Measurements from ENCODE around the gene RASSF8. TPM values are rescaled to one million over a fixed set of nuclear protein-coding genes. Genes with fewer than 3 reads are reported as not detected.

RASSF8 gene
- total RNA-seq, 4 donors from 2014 or later: 93.2 to 127 (median 111) TPM

GRCh38 chr12:26108915-26109314 lies 150.4 kb downstream of the RASSF8 start:
- H3K27ac ChIP-seq: peak overlapping the region in 3 of 4 donors; percentile 60 to 73 (median 68)
- WGBS, 2 donors (ENCODE audit: low coverage in 1 of 2): 59% methylated on average over 2 of the region's 2 CpGs; no CpG with 5 or more reads in 1 of the 2 donors
- TF ChIP-seq EP300 (IDR thresholded peaks at IDR 0.05): no peak
- TF ChIP-seq, protein P1, sequence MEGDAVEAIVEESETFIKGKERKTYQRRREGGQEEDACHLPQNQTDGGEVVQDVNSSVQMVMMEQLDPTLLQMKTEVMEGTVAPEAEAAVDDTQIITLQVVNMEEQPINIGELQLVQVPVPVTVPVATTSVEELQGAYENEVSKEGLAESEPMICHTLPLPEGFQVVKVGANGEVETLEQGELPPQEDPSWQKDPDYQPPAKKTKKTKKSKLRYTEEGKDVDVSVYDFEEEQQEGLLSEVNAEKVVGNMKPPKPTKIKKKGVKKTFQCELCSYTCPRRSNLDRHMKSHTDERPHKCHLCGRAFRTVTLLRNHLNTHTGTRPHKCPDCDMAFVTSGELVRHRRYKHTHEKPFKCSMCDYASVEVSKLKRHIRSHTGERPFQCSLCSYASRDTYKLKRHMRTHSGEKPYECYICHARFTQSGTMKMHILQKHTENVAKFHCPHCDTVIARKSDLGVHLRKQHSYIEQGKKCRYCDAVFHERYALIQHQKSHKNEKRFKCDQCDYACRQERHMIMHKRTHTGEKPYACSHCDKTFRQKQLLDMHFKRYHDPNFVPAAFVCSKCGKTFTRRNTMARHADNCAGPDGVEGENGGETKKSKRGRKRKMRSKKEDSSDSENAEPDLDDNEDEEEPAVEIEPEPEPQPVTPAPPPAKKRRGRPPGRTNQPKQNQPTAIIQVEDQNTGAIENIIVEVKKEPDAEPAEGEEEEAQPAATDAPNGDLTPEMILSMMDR (IDR thresholded peaks at IDR 0.05): no peak
- TF ChIP-seq POLR2AphosphoS5 (IDR thresholded peaks at IDR 0.05): no peak
- no peak for TF ChIP-seq POLR2A (IDR thresholded peaks at IDR 0.05)

DNA sequence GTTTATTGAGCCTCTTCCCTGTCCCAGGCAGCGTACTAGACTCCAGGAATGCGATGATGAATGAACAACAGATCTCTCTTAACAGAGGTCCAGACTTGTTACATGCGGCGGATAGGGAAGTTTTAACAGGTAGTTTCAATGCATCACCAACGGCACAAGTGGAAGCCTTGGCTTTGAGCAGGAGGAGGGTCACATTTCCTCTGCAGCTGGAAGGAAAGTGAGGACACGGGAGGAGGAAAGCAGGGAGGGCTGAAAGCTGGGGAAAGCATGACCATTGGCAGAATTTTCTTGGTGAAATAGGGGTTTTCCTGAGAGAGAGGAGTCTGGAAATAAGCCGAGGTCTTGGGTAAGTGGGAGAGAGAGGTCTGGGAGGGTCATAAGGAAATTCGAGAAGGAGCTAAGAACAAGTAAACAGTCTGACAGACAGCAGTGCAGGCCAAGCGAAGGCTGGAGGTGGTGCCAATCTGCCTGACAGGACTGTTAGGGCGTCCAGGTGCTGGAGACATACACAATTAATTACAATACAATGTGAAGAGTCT lies 150.9 kb downstream of the RASSF8 start:
- Histone ChIP-seq H3K27ac (peak overlapping the region; percentile 30 to 73 (median 64)), H3K27me3 (no peaks in the 10 kb centered on the region), H3K4me1 (peaks cover 0 to 33% (median 7%) of the 10 kb centered on the region in 3 donors), H3K36me3 (no peaks in the 10 kb centered on the region), H3K4me3 (no peak overlapping the region), H3K9me3 (no peaks in the 10 kb centered on the region)
- ATAC-seq: peak; percentile 27
- TF ChIP-seq EP300 (IDR thresholded peaks at IDR 0.05) (no peak), POLR2AphosphoS5 (IDR thresholded peaks at IDR 0.05) (no peak), POLR2A (IDR thresholded peaks at IDR 0.05) (no peak)
- TF ChIP-seq, protein P1 (IDR thresholded peaks at IDR 0.05): no peak
- 22 to 46% methylated on average over 10 of the region's 10 CpGs for WGBS, 2 donors (ENCODE audit: low coverage in 1 of 2)

More at GRCh38 chr12:26108915-26109314, 150.4 kb downstream of the RASSF8 start:
- H3K36me3 ChIP-seq: no peaks in the 10 kb centered on the region
- H3K4me1 ChIP-seq: peaks cover 0 to 33% (median 7%) of the 10 kb centered on the region in 3 donors
- no peaks in the 10 kb centered on the region for H3K9me3 ChIP-seq
- H3K4me3 ChIP-seq: no peak overlapping the region
- no peak for ATAC-seq
- H3K27me3 ChIP-seq: no peaks in the 10 kb centered on the region

- no peak for ATAC-seq
- Histone ChIP-seq H3K27ac (peak overlapping the region in 3 of 4 donors; percentile 22 to 98 (median 97)), H3K4me3 (no peak overlapping the region), H3K9me3 (no peaks in the 10 kb centered on the region), H3K36me3 (no peaks in the 10 kb centered on the region), H3K4me1 (peaks cover 4 to 60% (median 7%) of the 10 kb centered on the region in 3 donors), H3K27me3 (no peaks in the 10 kb centered on the region)
- TF ChIP-seq POLR2AphosphoS5 (IDR thresholded peaks at IDR 0.05): no peak
- TF ChIP-seq, protein P1 (IDR thresholded peaks at IDR 0.05): no peak
- 80 to 86% methylated on average over 5 to 6 of the region's 6 CpGs for WGBS, 2 donors (ENCODE audit: low coverage in 1 of 2)
Measured at GRCh38 chr12:26112232-26112631, 153.8 kb downstream of the RASSF8 start.

GRCh38 chr12:26112703-26113147 lies 154.2 kb downstream of the RASSF8 start:
- Histone ChIP-seq H3K36me3 (no peaks in the 10 kb centered on the region), H3K27me3 (no peaks in the 10 kb centered on the region), H3K9me3 (no peaks in the 10 kb centered on the region), H3K27ac (peak overlapping the region; percentile 70 to 98 (median 96)), H3K4me3 (no peak overlapping the region), H3K4me1 (peaks cover 4 to 62% (median 7%) of the 10 kb centered on the region in 3 donors)
- TF ChIP-seq, protein P1 (IDR thresholded peaks at IDR 0.05): no peak
- TF ChIP-seq EP300 (IDR thresholded peaks at IDR 0.05): no peak
- ATAC-seq: no peak
- WGBS, 2 donors (ENCODE audit: low coverage in 1 of 2): 86 to 89% methylated on average over 4 to 8 of the region's 8 CpGs

DNA sequence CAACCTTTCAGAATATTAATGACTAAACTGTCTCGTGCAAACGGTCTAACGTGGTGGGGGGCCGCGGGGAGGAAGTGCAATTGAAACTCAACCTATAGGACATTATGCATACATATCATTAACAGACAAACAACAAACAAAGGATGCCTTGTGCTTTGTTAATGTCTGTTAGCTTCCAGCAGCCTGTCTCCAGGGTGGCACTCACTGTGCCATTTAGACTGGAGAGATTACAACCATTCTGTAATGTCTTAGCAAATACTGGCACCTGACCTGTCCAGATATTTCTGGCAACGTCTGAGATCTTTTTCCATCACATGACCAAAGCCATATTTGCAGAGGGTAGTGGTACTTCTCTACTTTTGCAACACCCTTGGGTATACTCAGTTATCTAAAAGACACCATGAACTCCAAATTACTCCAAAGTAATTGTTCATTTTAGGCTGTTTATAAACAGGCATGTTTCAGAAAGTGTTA lies 154.7 kb downstream of the RASSF8 start:
- Histone ChIP-seq H3K36me3 (no peaks in the 10 kb centered on the region), H3K27ac (peak overlapping the region; percentile 70 to 98 (median 96)), H3K4me3 (peak overlapping the region; percentile 16 to 64), H3K9me3 (no peaks in the 10 kb centered on the region), H3K27me3 (no peaks in the 10 kb centered on the region), H3K4me1 (peaks cover 4 to 67% (median 7%) of the 10 kb centered on the region in 3 donors)
- TF ChIP-seq EP300 (IDR thresholded peaks at IDR 0.05) (no peak), POLR2AphosphoS5 (IDR thresholded peaks at IDR 0.05) (peak; percentile 45)
- WGBS, 2 donors (ENCODE audit: low coverage in 1 of 2): 32 to 43% methylated on average over 6 of the region's 6 CpGs
- peak; percentile 21 for ATAC-seq
